HEK293T (cell line): ENCODE data around the gene SUN2.

Experiments used
- CTCF ChIA-PET: fragments of 350-600 bp; formaldehyde crosslinking; extraction: SDS; loops from one replicate; lab custom pipeline; 2021; ENCODE audit warnings: antibody characterized with exemption, inconsistent platforms; lab: Yijun Ruan, JAX
- POLR2A ChIA-PET: fragments of 350-600 bp; formaldehyde crosslinking; extraction: SDS; loops from one replicate; lab custom pipeline; 2020; ENCODE audit warnings: antibody characterized with exemption, inconsistent platforms; lab: Yijun Ruan, JAX
- DNase-seq: peaks from one replicate; pipeline ENCODE4 v3.0.0; 2012; ENCODE audit warnings: mixed read lengths; ENCODE audit errors: extremely low spot score
- ARNT ChIP-seq: fragments of 450-650 bp; IDR thresholded peaks from 2 replicates; pipeline ENCODE4 v1.6.1; 2017; ENCODE audit warnings: mild to moderate bottlenecking
- BHLHE40 ChIP-seq: fragments of 450-650 bp; IDR thresholded peaks from 2 replicates; pipeline ENCODE4 v1.6.1; 2016; ENCODE audit warnings: mild to moderate bottlenecking, moderate library complexity, borderline replicate concordance
- CTBP1 ChIP-seq: fragments of 450-650 bp; IDR thresholded peaks from 2 replicates; pipeline ENCODE4 v1.6.1; 2016; ENCODE audit warnings: borderline replicate concordance
- ELF4 ChIP-seq: fragments of 450-650 bp; IDR thresholded peaks from 2 replicates; pipeline ENCODE4 v1.6.1; 2017; ENCODE audit warnings: antibody characterized with exemption
- FOXA1 ChIP-seq: fragments of 450-650 bp; IDR thresholded peaks from 2 replicates; pipeline ENCODE4 v1.6.1; 2016; ENCODE audit warnings: mild to moderate bottlenecking
- FOXK2 ChIP-seq: fragments of 450-650 bp; IDR thresholded peaks from 2 replicates; pipeline ENCODE4 v1.6.1; 2016; ENCODE audit warnings: mild to moderate bottlenecking
- FOXM1 ChIP-seq: fragments of 450-650 bp; IDR thresholded peaks from 2 replicates; pipeline ENCODE4 v1.6.1; 2017; ENCODE audit warnings: mild to moderate bottlenecking, borderline replicate concordance
- HDGF ChIP-seq: fragments of 450-650 bp; IDR thresholded peaks from 2 replicates; pipeline ENCODE4 v1.6.1; 2017; ENCODE audit warnings: antibody characterized with exemption, borderline replicate concordance
- L3MBTL2 ChIP-seq: fragments of 450-650 bp; conservative IDR thresholded peaks from 2 replicates; pipeline ENCODE4 v1.6.1; 2016; ENCODE audit warnings: mild to moderate bottlenecking
- LEF1 ChIP-seq: fragments of 450-650 bp; IDR thresholded peaks from 2 replicates; pipeline ENCODE4 v1.6.1; 2017; ENCODE audit warnings: mild to moderate bottlenecking, borderline replicate concordance
- NFRKB ChIP-seq: fragments of 450-650 bp; IDR thresholded peaks from 2 replicates; pipeline ENCODE4 v1.6.1; 2016; ENCODE audit warnings: mild to moderate bottlenecking, moderate library complexity
- SP1 ChIP-seq: fragments of 450-650 bp; IDR thresholded peaks from 2 replicates; pipeline ENCODE4 v1.6.1; 2017
- SUZ12 ChIP-seq: fragments of 450-650 bp; IDR thresholded peaks from 2 replicates; pipeline ENCODE4 v1.6.1; 2016; ENCODE audit warnings: mild to moderate bottlenecking
- TARDBP ChIP-seq: fragments of 450-650 bp; IDR thresholded peaks from 2 replicates; pipeline ENCODE4 v1.6.1; 2016
- ZNF384 ChIP-seq: fragments of 450-650 bp; IDR thresholded peaks from 2 replicates; pipeline ENCODE4 v1.6.1; 2016
- TF ChIP-seq, protein P1 (sequence below): fragments of 450-650 bp; IDR thresholded peaks from 2 replicates; pipeline ENCODE4 v1.6.1; 2016

The SUN2 gene

DNA sequence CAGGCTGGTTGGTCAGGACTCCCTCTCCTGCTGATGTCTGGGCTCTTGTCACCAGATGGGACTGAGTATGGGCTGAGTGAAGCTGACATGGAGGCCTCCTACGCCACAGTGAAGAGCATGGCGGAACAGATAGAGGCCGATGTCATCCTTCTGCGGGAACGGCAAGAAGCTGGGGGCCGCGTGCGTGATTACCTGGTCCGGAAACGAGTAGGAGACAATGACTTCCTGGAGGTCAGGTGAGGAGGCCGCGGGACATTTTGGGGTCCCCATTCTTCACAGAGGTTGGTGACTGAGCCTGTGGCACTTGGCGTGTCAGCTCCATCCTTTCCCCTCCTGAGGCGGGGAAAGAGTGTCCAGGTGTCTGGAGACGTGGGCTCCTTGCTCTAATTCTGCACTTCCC, 39.9 kb downstream of the SUN2 start:
- CTCF ChIA-PET, result interaction anchor here (0.6 kb wide), 1 partner anchor 17 kb away, joined by 3 read pairs; no protein-coding TSS in a partner anchor
- DNase-seq, result no peak
- TF ChIP-seq TARDBP (no peak), SUZ12 (no peak), SP1 (no peak), L3MBTL2 (no peak), ELF4 (no peak), FOXA1 (no peak), FOXM1 (no peak), LEF1 (no peak), CTBP1 (no peak), NFRKB (no peak), BHLHE40 (no peak), HDGF (no peak)
- TF ChIP-seq, protein P1, sequence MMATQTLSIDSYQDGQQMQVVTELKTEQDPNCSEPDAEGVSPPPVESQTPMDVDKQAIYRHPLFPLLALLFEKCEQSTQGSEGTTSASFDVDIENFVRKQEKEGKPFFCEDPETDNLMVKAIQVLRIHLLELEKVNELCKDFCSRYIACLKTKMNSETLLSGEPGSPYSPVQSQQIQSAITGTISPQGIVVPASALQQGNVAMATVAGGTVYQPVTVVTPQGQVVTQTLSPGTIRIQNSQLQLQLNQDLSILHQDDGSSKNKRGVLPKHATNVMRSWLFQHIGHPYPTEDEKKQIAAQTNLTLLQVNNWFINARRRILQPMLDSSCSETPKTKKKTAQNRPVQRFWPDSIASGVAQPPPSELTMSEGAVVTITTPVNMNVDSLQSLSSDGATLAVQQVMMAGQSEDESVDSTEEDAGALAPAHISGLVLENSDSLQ, result no peak
- POLR2A ChIA-PET, result interaction anchor here (1.3 to 2.2 kb wide), 2 partner anchors 10 to 18 kb away, joined by 4 to 13 read pairs; partner anchors contain the start of gene GTPBP1

DNA sequence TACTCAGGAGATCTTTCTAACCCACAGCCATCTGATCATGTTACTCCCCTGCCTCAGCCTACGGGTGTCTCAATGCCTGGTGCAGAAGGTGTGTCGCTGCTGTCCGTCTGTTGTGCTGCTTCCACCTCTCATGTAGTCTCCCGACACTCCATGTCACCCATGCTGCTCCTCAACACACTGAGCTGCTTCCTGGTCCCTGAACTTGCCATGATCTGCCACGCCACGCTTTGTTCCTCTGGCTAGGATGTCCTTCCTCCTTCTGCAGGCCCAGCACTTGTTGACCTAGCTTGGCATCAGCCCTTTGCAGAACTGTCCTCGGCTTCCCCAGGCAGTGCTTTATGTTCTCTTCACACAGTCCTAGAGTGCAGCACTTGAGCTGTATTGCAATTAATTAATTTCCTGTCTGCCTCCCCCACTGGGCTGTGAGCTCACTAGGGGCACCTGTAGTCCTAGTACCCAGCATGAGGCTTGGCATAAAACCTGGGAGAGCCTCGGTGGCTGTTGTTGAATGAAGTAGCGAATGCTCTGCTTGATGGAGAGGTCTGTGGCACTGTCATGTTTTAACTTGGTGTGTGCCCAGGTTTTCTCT, 40.5 kb downstream of the SUN2 start:
- POLR2A ChIA-PET, result interaction anchor here (2.2 kb wide), 1 partner anchor 10 kb away, joined by 13 read pairs; the partner anchor contains the start of gene GTPBP1
- CTCF ChIA-PET, result interaction anchor here (0.6 kb wide), 1 partner anchor 18 kb away, joined by 3 read pairs; no protein-coding TSS in a partner anchor
- DNase-seq, result no peak
- TF ChIP-seq FOXM1 (no peak), SUZ12 (no peak), LEF1 (no peak), ARNT (no peak), TARDBP (no peak), NFRKB (no peak), HDGF (no peak), ZNF384 (no peak), SP1 (no peak), BHLHE40 (no peak), FOXA1 (no peak), FOXK2 (no peak), ELF4 (no peak), CTBP1 (no peak), L3MBTL2 (no peak)
- TF ChIP-seq, protein P1, result no peak

- CTCF ChIA-PET, result no interaction called here
Measured at GRCh38 chr22:38713921-38714320, 41.9 kb downstream of the SUN2 start.

GRCh38 chr22:38712486-38713207, 43.2 kb downstream of the SUN2 start:
- no peak for TF ChIP-seq HDGF
- TF ChIP-seq, protein P1, result no peak
- TF ChIP-seq L3MBTL2, result no peak
- no peak for TF ChIP-seq ARNT
- no peak for TF ChIP-seq ELF4
- no peak for TF ChIP-seq LEF1
- no peak for TF ChIP-seq TARDBP
- no peak for TF ChIP-seq SP1
- no peak for TF ChIP-seq FOXA1
- no peak for TF ChIP-seq FOXM1
- POLR2A ChIA-PET, result interaction anchor here (2.1 kb wide), 1 partner anchor 31 kb away, joined by 8 read pairs; the partner anchor contains the start of gene TOMM22
- CTCF ChIA-PET, result no interaction called here
- no peak for DNase-seq

More at GRCh38 chr22:38713921-38714320, 41.9 kb downstream of the SUN2 start:
- POLR2A ChIA-PET, result interaction anchor here (0.7 to 2.2 kb wide), 2 partner anchors 8 to 32 kb away, joined by 3 to 13 read pairs; partner anchors contain the start of genes GTPBP1 and TOMM22
- no peak for DNase-seq
- no peak for TF ChIP-seq L3MBTL2
- no peak for TF ChIP-seq FOXM1
- TF ChIP-seq, protein P1, result no peak
- TF ChIP-seq SUZ12, result no peak
- TF ChIP-seq FOXK2, result no peak
- TF ChIP-seq ARNT, result no peak
- TF ChIP-seq ELF4, result no peak
- no peak for TF ChIP-seq SP1
- no peak for TF ChIP-seq LEF1
- TF ChIP-seq BHLHE40, result no peak
- TF ChIP-seq HDGF, result no peak
- no peak for TF ChIP-seq ZNF384
- TF ChIP-seq FOXA1, result no peak
- no peak for TF ChIP-seq NFRKB

- POLR2A ChIA-PET, result no interaction called here
- no peak for DNase-seq
- TF ChIP-seq HDGF, result no peak
- TF ChIP-seq L3MBTL2, result no peak
- TF ChIP-seq NFRKB, result no peak
- TF ChIP-seq FOXA1, result no peak
- TF ChIP-seq, protein P1, result no peak
- no peak for TF ChIP-seq ELF4
- no peak for TF ChIP-seq FOXK2
- no peak for TF ChIP-seq BHLHE40
- TF ChIP-seq TARDBP, result no peak
- no peak for TF ChIP-seq CTBP1
- no peak for TF ChIP-seq ARNT
- no peak for TF ChIP-seq SP1
- no peak for TF ChIP-seq FOXM1
- TF ChIP-seq ZNF384, result no peak
- CTCF ChIA-PET, result no interaction called here
Measured at GRCh38 chr22:38710866-38711265, 44.9 kb downstream of the SUN2 start.
